Measurements from ENCODE around the gene RHOXF1.
"Not testable (repeated sequence)": the region's sequence is repeated elsewhere in the genome, so short reads cannot be mapped to it uniquely, and the experiment has no call there.

RHOXF1 gene

GRCh38 chrX:120087289-120088017, 28.3 kb downstream of the RHOXF1 start:
- Histone ChIP-seq H3K27me3 (replicated peaks; ENCODE audit: control insufficient read depth, insufficient read depth, low read length, poor library complexity, severe bottlenecking) (no peaks in the 10 kb centered on the region), H3K36me3 (ENCODE audit: control insufficient read depth, insufficient read depth, low read length) (no peaks in the 10 kb centered on the region), H3K4me3 (ENCODE audit: insufficient read depth, low read depth, low read length, poor library complexity, severe bottlenecking) (no peak overlapping the region), H3K9me3 (ENCODE audit: control insufficient read depth, low read length) (no peaks in the 10 kb centered on the region), H3K4me1 (ENCODE audit: control insufficient read depth, insufficient read depth, low read length, poor library complexity, severe bottlenecking) (no peaks in the 10 kb centered on the region), H3K27ac (ENCODE audit: insufficient read depth, low read length, poor library complexity, severe bottlenecking) (no peak overlapping the region)
- DNase-seq: no peak

GRCh38 chrX:120085553-120086185, 30.0 kb downstream of the RHOXF1 start:
- H3K27me3 ChIP-seq (replicated peaks; ENCODE audit: control insufficient read depth, insufficient read depth, low read length, poor library complexity, severe bottlenecking); H3K36me3 ChIP-seq (ENCODE audit: control insufficient read depth, insufficient read depth, low read length); H3K27ac ChIP-seq (ENCODE audit: insufficient read depth, low read length, poor library complexity, severe bottlenecking); DNase-seq; H3K4me1 ChIP-seq (ENCODE audit: control insufficient read depth, insufficient read depth, low read length, poor library complexity, severe bottlenecking); H3K4me3 ChIP-seq (ENCODE audit: insufficient read depth, low read depth, low read length, poor library complexity, severe bottlenecking); H3K9me3 ChIP-seq (ENCODE audit: control insufficient read depth, low read length): not testable (repeated sequence)

GRCh38 chrX:120077590-120077989, 38.1 kb downstream of the RHOXF1 start, which contains the start of gene RHOXF2B:
Gene RHOXF2B, minus strand, starts transcription at chrX:120077690. Its CDS starts 138 bp downstream, at chrX:120077552.
- not testable (repeated sequence) for DNase-seq; H3K36me3 ChIP-seq (ENCODE audit: control insufficient read depth, insufficient read depth, low read length); H3K27ac ChIP-seq (ENCODE audit: insufficient read depth, low read length, poor library complexity, severe bottlenecking); H3K4me3 ChIP-seq (ENCODE audit: insufficient read depth, low read depth, low read length, poor library complexity, severe bottlenecking); H3K27me3 ChIP-seq (replicated peaks; ENCODE audit: control insufficient read depth, insufficient read depth, low read length, poor library complexity, severe bottlenecking); H3K4me1 ChIP-seq (ENCODE audit: control insufficient read depth, insufficient read depth, low read length, poor library complexity, severe bottlenecking); H3K9me3 ChIP-seq (ENCODE audit: control insufficient read depth, low read length)

- not testable (repeated sequence) for H3K36me3 ChIP-seq (ENCODE audit: control insufficient read depth, insufficient read depth, low read length); H3K27me3 ChIP-seq (replicated peaks; ENCODE audit: control insufficient read depth, insufficient read depth, low read length, poor library complexity, severe bottlenecking); H3K9me3 ChIP-seq (ENCODE audit: control insufficient read depth, low read length); H3K4me3 ChIP-seq (ENCODE audit: insufficient read depth, low read depth, low read length, poor library complexity, severe bottlenecking); H3K27ac ChIP-seq (ENCODE audit: insufficient read depth, low read length, poor library complexity, severe bottlenecking); DNase-seq; H3K4me1 ChIP-seq (ENCODE audit: control insufficient read depth, insufficient read depth, low read length, poor library complexity, severe bottlenecking)
Measured at GRCh38 chrX:120066169-120066568, 49.5 kb downstream of the RHOXF1 start.

Data from effector memory CD4-positive, alpha-beta T cell (primary cell).